Measurements from ENCODE around the gene ATXN8OS. TPM values are rescaled to one million over a fixed set of nuclear protein-coding genes. Genes with fewer than 3 reads are reported as not detected.
A peak's percentile ranks its signal among the peaks of the same experiment; 100 is the strongest.

The ATXN8OS gene
- total RNA-seq, 1 experiment from 2014 or later, result not detected

- H3K27me3 ChIP-seq (ENCODE audit: insufficient read depth, low read length), result no peaks in the 10 kb centered on the region
- no peak overlapping the region for H3K14ac ChIP-seq (ENCODE audit: insufficient read depth, low read length)
- no peak overlapping the region for H2AFZ ChIP-seq (ENCODE audit: low read length)
- no peak overlapping the region for H2BK20ac ChIP-seq (ENCODE audit: low read depth, low read length, poor library complexity, severe bottlenecking)
- H3K79me2 ChIP-seq (ENCODE audit: insufficient read depth, low read length), result no peaks in the 10 kb centered on the region
- H2BK12ac ChIP-seq (ENCODE audit: insufficient read length, low read depth, low read length), result no peak overlapping the region
- H4K91ac ChIP-seq (ENCODE audit: insufficient read length, low read depth, low read length), result no peak overlapping the region
- H3K18ac ChIP-seq (ENCODE audit: insufficient read length, low read depth, low read length), result no peak overlapping the region
- no peaks in the 10 kb centered on the region for H3K9me3 ChIP-seq (ENCODE audit: control insufficient read depth, low read depth, low read length)
- H3K23ac ChIP-seq (ENCODE audit: insufficient read length, low read depth, low read length), result no peak overlapping the region
- Mint-ChIP-seq H3K9me3 (no peaks in the 10 kb centered on the region), H3K27ac (no peak overlapping the region), H3K4me1 (peaks cover 3 to 5% of the 10 kb centered on the region in 2 experiments; a peak in 3 of 4 replicates), H3K27me3 (ENCODE audit: low read depth) (no peaks in the 10 kb centered on the region), H3K36me3 (ENCODE audit: insufficient read depth in 1 of 3, low read depth in 3 of 3) (no peaks in the 10 kb centered on the region), H3K4me3 (no peak overlapping the region)
- no peak overlapping the region for H2BK15ac ChIP-seq (ENCODE audit: low read depth, low read length)
- peak; percentile 28; the same call in 2 of the 3 replicates for TF ChIP-seq CTCF (conservative IDR thresholded peaks at IDR 0.05)
- no peaks in the 10 kb centered on the region for H4K20me1 ChIP-seq (ENCODE audit: control insufficient read depth, insufficient read depth, insufficient read length)
- H4K8ac ChIP-seq (replicated peaks; ENCODE audit: insufficient read length, low read depth, low read length), result no peak overlapping the region
- DNase-seq, result peak; percentile 29
- H3K79me1 ChIP-seq (ENCODE audit: insufficient read depth, low read depth, low read length, poor library complexity, severe bottlenecking), result no peaks in the 10 kb centered on the region
- no peak overlapping the region for H3K56ac ChIP-seq (ENCODE audit: insufficient read length, low read depth, low read length)
- no peaks in the 10 kb centered on the region for H3K23me2 ChIP-seq (ENCODE audit: insufficient read length, low read depth, low read length, poor library complexity, severe bottlenecking)
- no CpG with 5 or more reads among the region's 5 CpGs for WGBS (ENCODE audit: extremely low coverage, insufficient read length, low lambda C conversion rate)
- H3K27ac ChIP-seq (ENCODE audit: insufficient read length, low read depth, low read length), result no peak overlapping the region
- no peak overlapping the region for H2BK120ac ChIP-seq (ENCODE audit: low read depth, low read length, poor library complexity, severe bottlenecking)
- no peak overlapping the region for H2AK5ac ChIP-seq (ENCODE audit: insufficient read length, low read length)
- no peak overlapping the region for H3K4ac ChIP-seq (ENCODE audit: low read depth, low read length)
- H4K5ac ChIP-seq (ENCODE audit: insufficient read length, low read depth, low read length), result no peak overlapping the region
- H3K4me2 ChIP-seq (ENCODE audit: insufficient read depth, insufficient read length, low read length), result no peak overlapping the region
- no peak overlapping the region for H3K9ac ChIP-seq (ENCODE audit: extremely low read depth, insufficient read length, low read length)
- H3K4me1 ChIP-seq (ENCODE audit: insufficient read depth, low read length), result peaks cover 2% of the 10 kb centered on the region; the same call in 1 of the 2 replicates
- H2BK5ac ChIP-seq (ENCODE audit: insufficient read length, low read length), result no peak overlapping the region
- no peak overlapping the region for H3T11ph ChIP-seq (ENCODE audit: low read length)
These were observed 18.1 kb downstream of the ATXN8OS start for GRCh38 chr13:70125693-70126092.
